NCI-H2107 (cell line): ENCODE measurements around the gene L3HYPDH.

Source experiments
- DNase-seq: peaks from one replicate; lab custom pipeline; 2025; lab: John Stamatoyannopoulos, UW

Gene L3HYPDH

DNA sequence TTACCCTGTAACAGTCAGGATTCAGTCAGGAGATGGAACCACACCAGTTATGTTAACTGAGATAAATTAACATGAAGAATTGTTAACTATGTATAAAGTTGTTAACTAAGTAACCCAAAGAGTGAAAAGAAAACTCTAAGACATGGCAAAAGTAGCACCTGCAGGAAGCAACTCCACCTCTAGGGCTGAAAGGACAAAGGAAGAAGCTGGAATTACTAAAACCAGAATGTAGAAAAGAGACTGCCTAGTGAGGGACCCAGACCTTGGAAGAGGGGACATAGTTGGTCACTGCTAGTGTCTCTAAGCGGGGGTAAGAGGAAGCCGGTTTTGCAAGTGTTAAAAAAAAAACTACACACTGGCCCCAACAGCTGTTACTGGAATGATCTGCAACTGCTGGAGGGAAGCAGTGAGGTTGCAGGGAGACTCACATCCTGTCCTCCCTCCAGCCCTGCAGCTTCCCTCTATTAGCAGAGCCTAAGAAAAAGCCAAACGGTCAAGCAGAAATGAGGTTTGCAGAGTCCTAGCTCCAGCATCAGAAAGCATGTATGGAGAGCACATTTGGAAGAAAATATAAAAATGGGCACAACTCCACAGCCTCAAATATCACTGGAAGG is 58.8 kb downstream of the L3HYPDH start:
- no peak for DNase-seq

DNA sequence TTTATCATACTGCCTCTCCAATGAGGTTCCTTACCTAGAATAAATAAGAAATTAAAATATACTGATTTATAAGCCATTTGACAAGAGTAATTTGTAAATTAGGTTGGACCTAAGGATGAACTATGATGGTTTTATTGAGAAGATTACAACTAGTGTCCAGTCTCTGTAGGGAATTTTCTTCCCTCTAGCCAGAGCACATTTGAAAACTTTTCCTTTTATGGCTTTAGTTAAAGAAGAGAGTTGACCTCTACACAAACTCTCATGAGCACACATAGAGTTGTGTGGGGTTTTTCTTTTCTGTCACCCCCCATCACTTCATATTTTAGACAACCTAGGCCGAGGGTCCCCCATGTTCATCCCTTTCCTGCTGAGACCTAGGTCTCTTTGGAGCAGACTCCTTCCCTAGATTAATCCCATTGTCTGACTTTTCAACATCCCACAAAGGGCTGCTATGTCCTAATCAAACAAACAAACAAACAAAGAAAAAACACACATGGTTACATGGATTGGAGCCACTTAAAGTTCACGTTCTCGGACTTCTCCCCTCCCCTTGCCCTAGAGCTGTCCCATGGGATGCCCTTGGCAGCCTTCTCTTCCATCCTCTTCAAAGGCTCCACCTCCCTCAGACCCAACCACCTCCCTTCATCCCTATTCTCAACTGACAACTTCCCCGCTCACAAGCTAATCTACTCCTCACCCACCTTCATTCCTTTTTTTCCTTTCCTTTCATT is 59.7 kb downstream of the L3HYPDH start:
- peak; percentile 39 for DNase-seq
